Muscle of leg (tissue), 11 donors: Measurements from ENCODE around the gene ZNF423. TPM values are rescaled to one million over a fixed set of nuclear protein-coding genes. Genes with fewer than 3 reads are reported as not detected.

Source experiments
- DNase-seq: peaks from one replicate; pipeline ENCODE4 v3.0.0; 2013
- H3K27ac ChIP-seq: one replicate; pipeline ENCODE4 v1.5.1; 2013; ENCODE audit warnings: mild to moderate bottlenecking, low read length, control low read depth
- H3K27me3 ChIP-seq: one replicate; pipeline ENCODE4 v1.6.1; 2013; ENCODE audit warnings: low read length; ENCODE audit not compliant: control insufficient read depth, insufficient read depth
- H3K36me3 ChIP-seq: one replicate; pipeline ENCODE4 v1.6.1; 2013; ENCODE audit warnings: low read length; ENCODE audit not compliant: control insufficient read depth, insufficient read depth
- H3K4me1 ChIP-seq: one replicate; pipeline ENCODE4 v1.6.1; 2013; ENCODE audit warnings: low read length; ENCODE audit not compliant: control insufficient read depth, insufficient read depth
- H3K4me3 ChIP-seq: one replicate; pipeline ENCODE4 v1.5.1; 2013; ENCODE audit warnings: low read length, control low read depth
- H3K9me3 ChIP-seq: replicated peaks from 2 replicates; pipeline ENCODE4 v1.6.1; 2013; ENCODE audit warnings: low read depth, low read length; ENCODE audit not compliant: control insufficient read depth
- WGBS: methylation state at CpG from one replicate; pipeline ENCODE4 v1.1.5; 2013; ENCODE audit warnings: missing lambda C conversion rate; ENCODE audit not compliant: insufficient coverage; 5-methylcytosine and 5-hydroxymethylcytosine counted together
- polyA plus RNA-seq, 8 donors: library from polyadenylated mRNA; unstranded; fragments of 120-200 nt; gene quantifications; one replicate each; pipeline versions ENCODE4 v1.2.1 to v1.2.3, GENCODE V29; 2013; ENCODE audit warnings: inconsistent platforms in 1 of 8, low replicate concordance in 1 of 8; ENCODE audit not compliant: insufficient read length in 8 of 8, insufficient read depth in 1 of 8
- total RNA-seq: library from RNA; stranded (reverse); fragments of 120-200 nt; gene quantifications from one replicate; pipeline ENCODE4 v1.2.4, GENCODE V29; 2013

Gene ZNF423
- total and polyA plus RNA-seq, 9 donors = 15.8 to 30.0 (median 25.5) TPM

- no CpG with 5 or more reads among the region's 4 CpGs for WGBS
- H3K4me3 ChIP-seq = no peak overlapping the region
- H3K9me3 ChIP-seq = no peaks in the 10 kb centered on the region
- H3K4me1 ChIP-seq = peaks cover 43% of the 10 kb centered on the region
- peaks cover 15% of the 10 kb centered on the region for H3K36me3 ChIP-seq
- H3K27me3 ChIP-seq = no peaks in the 10 kb centered on the region
- DNase-seq = peak; percentile 60
- peak overlapping the region; percentile 74 for H3K27ac ChIP-seq
Observed at GRCh38 chr16:49789616-49790015, 66.3 kb downstream of the ZNF423 start.

DNA sequence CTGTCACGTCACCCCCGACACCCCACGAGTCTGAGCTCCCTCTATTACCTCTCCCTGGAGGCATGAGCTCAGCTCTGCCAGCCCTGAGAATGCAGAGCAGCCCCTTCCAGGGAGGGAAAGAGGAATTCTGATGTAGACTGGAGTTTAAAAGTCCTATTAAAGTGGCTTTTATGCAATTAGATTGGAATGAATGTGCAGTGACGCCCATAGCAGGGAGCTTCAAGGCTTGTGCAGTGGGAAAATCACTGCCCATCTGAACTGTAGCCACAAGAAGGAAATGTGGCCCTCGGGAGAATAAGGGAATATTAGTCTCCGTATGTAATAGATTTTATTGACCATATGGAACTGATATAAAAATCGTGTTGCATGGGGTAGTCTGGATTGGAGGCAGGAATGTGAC is 66.9 kb downstream of the ZNF423 start:
- peak; percentile 64 for DNase-seq
- no peaks in the 10 kb centered on the region for H3K27me3 ChIP-seq
- no peak overlapping the region for H3K4me3 ChIP-seq
- WGBS = 31% methylated on average over 2 of the region's 7 CpGs
- H3K36me3 ChIP-seq = peaks cover 15% of the 10 kb centered on the region
- no peaks in the 10 kb centered on the region for H3K9me3 ChIP-seq
- H3K27ac ChIP-seq = peak overlapping the region; percentile 74
- peaks cover 40% of the 10 kb centered on the region for H3K4me1 ChIP-seq

DNA sequence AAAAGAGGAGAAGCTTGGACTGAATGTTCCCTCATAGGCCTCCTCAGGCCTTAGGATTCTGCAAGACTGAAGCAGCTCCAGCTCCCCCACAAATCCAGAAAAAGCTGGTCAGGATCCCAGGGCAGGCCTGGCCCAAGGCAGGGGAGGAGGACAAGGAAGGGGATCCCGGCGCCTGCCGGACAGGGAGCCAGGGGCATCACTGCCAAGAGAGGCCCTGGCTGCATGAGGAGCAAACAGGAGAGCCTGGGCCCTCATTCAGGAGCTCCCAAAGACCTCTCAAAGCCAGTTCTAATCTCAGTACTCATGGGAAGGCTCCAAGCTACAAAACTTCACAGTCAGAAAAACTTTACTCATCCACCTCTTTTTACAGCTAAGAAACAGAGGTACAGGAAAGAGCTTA is 67.3 kb downstream of the ZNF423 start:
- Histone ChIP-seq H3K27ac (peak overlapping the region; percentile 74), H3K4me1 (peaks cover 40% of the 10 kb centered on the region), H3K9me3 (no peaks in the 10 kb centered on the region), H3K27me3 (no peaks in the 10 kb centered on the region), H3K36me3 (peaks cover 15% of the 10 kb centered on the region), H3K4me3 (no peak overlapping the region)
- WGBS = 24% methylated on average over 3 of the region's 3 CpGs
- DNase-seq = peak; percentile 85

GRCh38 chr16:49786926-49787557 is 68.9 kb downstream of the ZNF423 start:
- H3K27ac ChIP-seq = no peak overlapping the region
- H3K27me3 ChIP-seq = no peaks in the 10 kb centered on the region
- no peak overlapping the region for H3K4me3 ChIP-seq
- peaks cover 26% of the 10 kb centered on the region for H3K4me1 ChIP-seq
- H3K36me3 ChIP-seq = peaks cover 15% of the 10 kb centered on the region
- no peaks in the 10 kb centered on the region for H3K9me3 ChIP-seq
- WGBS = 76% methylated on average over 7 of the region's 12 CpGs
- no peak for DNase-seq

GRCh38 chr16:49785970-49786369 is 69.9 kb downstream of the ZNF423 start:
- Histone ChIP-seq H3K9me3 (no peaks in the 10 kb centered on the region), H3K4me3 (no peak overlapping the region), H3K36me3 (peaks cover 15% of the 10 kb centered on the region), H3K27ac (no peak overlapping the region), H3K27me3 (no peaks in the 10 kb centered on the region), H3K4me1 (peaks cover 32% of the 10 kb centered on the region)
- no peak for DNase-seq
- 95% methylated on average over 11 of the region's 11 CpGs for WGBS

DNA sequence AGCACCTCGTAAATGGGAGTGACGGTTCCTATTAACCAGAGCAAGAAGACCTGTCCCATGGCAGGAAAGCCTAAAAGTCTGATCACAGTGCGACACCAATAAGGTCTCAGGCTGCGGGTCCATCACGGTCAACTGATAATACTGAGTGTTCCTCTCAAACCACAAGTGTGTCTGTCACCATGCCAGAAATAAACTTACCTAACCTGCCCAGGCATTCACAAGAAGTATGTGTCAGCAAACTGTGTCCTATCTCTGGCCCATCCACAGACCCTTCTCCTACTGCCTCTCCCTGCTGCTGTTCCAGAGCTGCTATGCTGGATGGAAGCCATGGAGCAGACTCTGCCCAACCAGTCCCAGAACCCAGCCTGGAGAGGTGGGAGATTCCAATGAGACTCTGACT is 73.5 kb downstream of the ZNF423 start:
- H3K9me3 ChIP-seq = no peaks in the 10 kb centered on the region
- peaks cover 25% of the 10 kb centered on the region for H3K4me1 ChIP-seq
- no peak overlapping the region for H3K4me3 ChIP-seq
- H3K27me3 ChIP-seq = no peaks in the 10 kb centered on the region
- WGBS = 86% methylated on average over 4 of the region's 5 CpGs
- peaks cover 10% of the 10 kb centered on the region for H3K36me3 ChIP-seq
- no peak for DNase-seq
- no peak overlapping the region for H3K27ac ChIP-seq

DNA sequence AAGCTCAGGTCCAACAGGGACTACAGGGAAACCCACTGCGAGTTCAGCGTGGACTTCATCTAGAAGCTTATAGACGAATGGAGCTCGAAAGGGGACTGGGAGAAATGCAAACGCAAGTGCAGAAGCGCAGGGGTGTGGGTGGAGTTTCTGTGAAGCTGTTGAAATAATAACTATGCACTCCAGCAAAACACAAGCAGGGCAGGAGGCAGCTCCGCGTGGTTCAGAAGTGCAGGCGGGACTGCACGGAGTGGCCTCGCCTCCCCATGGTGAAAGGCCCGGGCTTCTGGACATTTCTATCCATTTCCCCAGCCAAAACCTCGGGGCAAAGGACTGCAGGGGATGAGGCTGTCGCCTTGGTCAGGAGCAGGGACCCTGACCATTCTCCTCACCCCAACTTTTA is 74.5 kb downstream of the ZNF423 start:
- H3K27ac ChIP-seq = no peak overlapping the region
- 58% methylated on average over 7 of the region's 14 CpGs for WGBS
- no peaks in the 10 kb centered on the region for H3K27me3 ChIP-seq
- DNase-seq = no peak
- peaks cover 32% of the 10 kb centered on the region for H3K4me1 ChIP-seq
- H3K4me3 ChIP-seq = no peak overlapping the region
- no peaks in the 10 kb centered on the region for H3K9me3 ChIP-seq
- H3K36me3 ChIP-seq = peaks cover 4% of the 10 kb centered on the region

DNA sequence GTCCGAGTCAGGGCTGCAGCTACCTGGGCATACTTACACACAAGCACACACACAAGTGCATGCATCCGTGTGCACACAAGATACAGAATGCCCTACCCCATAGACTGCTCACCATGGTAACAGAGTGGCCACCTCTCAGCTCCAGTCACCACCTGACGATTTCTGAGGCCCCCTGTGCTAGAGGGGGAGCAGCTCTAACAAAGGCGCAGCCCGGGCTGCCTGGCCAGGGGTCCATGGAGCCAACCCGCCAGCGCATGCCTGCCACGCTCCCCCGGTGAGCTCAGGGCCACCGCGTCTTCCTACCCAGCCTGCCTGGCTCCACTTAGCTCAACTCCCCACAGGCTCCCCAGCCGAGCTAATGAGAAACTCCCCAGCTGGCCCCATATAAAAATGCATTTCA is 75.5 kb downstream of the ZNF423 start:
- H3K36me3 ChIP-seq = no peaks in the 10 kb centered on the region
- no peak for DNase-seq
- H3K4me1 ChIP-seq = peaks cover 42% of the 10 kb centered on the region
- H3K27me3 ChIP-seq = no peaks in the 10 kb centered on the region
- WGBS = 58% methylated on average over 6 of the region's 12 CpGs
- H3K9me3 ChIP-seq = no peaks in the 10 kb centered on the region
- no peak overlapping the region for H3K4me3 ChIP-seq
- H3K27ac ChIP-seq = no peak overlapping the region

- 58% methylated on average over 7 of the region's 7 CpGs for WGBS
- no peaks in the 10 kb centered on the region for H3K9me3 ChIP-seq
Observed at GRCh38 chr16:49779979-49780378, 75.9 kb downstream of the ZNF423 start.

GRCh38 chr16:49778202-49778930 is 77.5 kb downstream of the ZNF423 start:
- H3K27ac ChIP-seq = no peak overlapping the region
- no peak for DNase-seq
- H3K9me3 ChIP-seq = no peaks in the 10 kb centered on the region
- H3K27me3 ChIP-seq = no peaks in the 10 kb centered on the region
- H3K36me3 ChIP-seq = no peaks in the 10 kb centered on the region
- H3K4me1 ChIP-seq = peaks cover 62% of the 10 kb centered on the region
- no peak overlapping the region for H3K4me3 ChIP-seq
- 78% methylated on average over 6 of the region's 11 CpGs for WGBS

More at GRCh38 chr16:49779979-49780378, 75.9 kb downstream of the ZNF423 start:
- no peak overlapping the region for H3K4me3 ChIP-seq
- DNase-seq = no peak
- no peaks in the 10 kb centered on the region for H3K27me3 ChIP-seq
- H3K27ac ChIP-seq = no peak overlapping the region
- H3K4me1 ChIP-seq = peaks cover 46% of the 10 kb centered on the region
- H3K36me3 ChIP-seq = no peaks in the 10 kb centered on the region
